NCI-H1694 (cell line): ENCODE measurements around the gene GNG4.
"Not testable (repeated sequence)": the region's sequence is repeated elsewhere in the genome, so short reads cannot be mapped to it uniquely, and the experiment has no call there.

ENCODE experiments used
- DNase-seq: peaks from one replicate; lab custom pipeline; 2025; lab: John Stamatoyannopoulos, UW

Gene GNG4

GRCh38 chr1:235648954-235649367 lies 623 bp downstream of the GNG4 start:
- no peak for DNase-seq

- peak; percentile 76 for DNase-seq
Observed at GRCh38 chr1:235648407-235648907, 1.1 kb downstream of the GNG4 start.

- not testable (repeated sequence) for DNase-seq
Observed at GRCh38 chr1:235647537-235647936, 2.0 kb downstream of the GNG4 start.

GRCh38 chr1:235646463-235646862 lies 3.1 kb downstream of the GNG4 start:
- no peak for DNase-seq

- no peak for DNase-seq
Observed at GRCh38 chr1:235644693-235645305, 4.8 kb downstream of the GNG4 start.

- DNase-seq = no peak
Observed at GRCh38 chr1:235643837-235644692, 5.5 kb downstream of the GNG4 start.

GRCh38 chr1:235642943-235643371 lies 6.6 kb downstream of the GNG4 start:
- DNase-seq = no peak

- DNase-seq = no peak
Observed at GRCh38 chr1:235642011-235642942, 7.3 kb downstream of the GNG4 start.

GRCh38 chr1:235640580-235640979 lies 9.0 kb downstream of the GNG4 start:
- no peak for DNase-seq

GRCh38 chr1:235639226-235640205 lies 10.1 kb downstream of the GNG4 start:
- DNase-seq = no peak

GRCh38 chr1:235638612-235639011 lies 11.0 kb downstream of the GNG4 start:
- DNase-seq = not testable (repeated sequence)

GRCh38 chr1:235637756-235638534 lies 11.6 kb downstream of the GNG4 start:
- no peak for DNase-seq

- DNase-seq = no peak
Observed at GRCh38 chr1:235635938-235636662, 13.5 kb downstream of the GNG4 start.

- peak; percentile 97 for DNase-seq
Observed at GRCh38 chr1:235632506-235633401, 16.8 kb downstream of the GNG4 start.

- DNase-seq = no peak
Observed at GRCh38 chr1:235631816-235632215, 17.8 kb downstream of the GNG4 start.

- DNase-seq = no peak
Observed at GRCh38 chr1:235628316-235629005, 21.1 kb downstream of the GNG4 start.

GRCh38 chr1:235625831-235626230 lies 23.8 kb downstream of the GNG4 start:
- no peak for DNase-seq

- no peak for DNase-seq
Observed at GRCh38 chr1:235625340-235625739, 24.2 kb downstream of the GNG4 start.
